Activated CD8-positive, alpha-beta T cell treated with anti-CD3 and anti-CD28 coated beads for 36 hours (primary cell): ENCODE data around the gene ARHGAP9. TPM values are rescaled to one million over a fixed set of nuclear protein-coding genes. Genes with fewer than 3 reads are reported as not detected.

Experiments used
- ATAC-seq: fragments of 200-7000 bp; cut with Tn5 transposase; one replicate; pipeline ENCODE4 v1.10.0; 2021; ENCODE audit warnings: mild to moderate bottlenecking, moderate library complexity
- CTCF ChIA-PET: fragments of 350-600 bp; sonication (Branson Sonifier 250); formaldehyde crosslinking; loops from one replicate; lab custom pipeline; 2021; ENCODE audit warnings: antibody characterized with exemption; lab: Charles Lee
- POLR2A ChIA-PET: fragments of 350-600 bp; sonication (Branson Sonifier 250); formaldehyde crosslinking; loops from one replicate; lab custom pipeline; 2021; ENCODE audit warnings: antibody characterized with exemption; lab: Charles Lee
- DNase-seq: peaks from one replicate; pipeline ENCODE4 v3.0.0-alpha.2; 2020
- H3K27ac Mint-ChIP-seq: one replicate; pipeline ENCODE4 v1.8.0; 2021; ENCODE audit warnings: mild to moderate bottlenecking, mixed read lengths
- H3K27me3 Mint-ChIP-seq: one replicate; pipeline ENCODE4 v1.8.0; 2021; ENCODE audit warnings: mixed read lengths
- H3K36me3 Mint-ChIP-seq: one replicate; pipeline ENCODE4 v1.8.0; 2021; ENCODE audit warnings: low read depth, mixed read lengths
- H3K4me1 Mint-ChIP-seq: one replicate; pipeline ENCODE4 v1.8.0; 2021; ENCODE audit warnings: low read depth, mixed read lengths
- H3K4me3 Mint-ChIP-seq: one replicate; pipeline ENCODE4 v1.8.0; 2021; ENCODE audit warnings: mild to moderate bottlenecking, moderate library complexity, mixed read lengths
- H3K9me3 Mint-ChIP-seq: one replicate; pipeline ENCODE4 v1.8.0; 2021; ENCODE audit warnings: mixed read lengths
- CTCF ChIP-seq: fragments of 200-600 bp; IDR thresholded peaks from one replicate; pipeline ENCODE4 v1.8.0; 2022; ENCODE audit warnings: antibody characterized with exemption, mild to moderate bottlenecking
- intact Hi-C: fragments of 100-400 bp; cut with micrococcal nuclease; formaldehyde crosslinking; loops from one replicate; pipeline ENCODE4 v1.10.0; 2022
- total RNA-seq, 2 experiments: library from RNA; stranded (reverse); gene quantifications; one replicate each; pipeline ENCODE4 v1.2.3, GENCODE V29; 2021

Gene ARHGAP9
- total RNA-seq, 2 experiments from 2014 or later: 125 to 128 TPM

GRCh38 chr12:57467212-57467874 lies 12.3 kb downstream of the ARHGAP9 start:
- H3K36me3 Mint-ChIP-seq: peaks cover 21% of the 10 kb centered on the region
- H3K27ac Mint-ChIP-seq: no peak overlapping the region
- intact Hi-C loops: no loop called here
- DNase-seq (no peak), ATAC-seq (no peak)
- ChIA-PET CTCF (interaction anchor here (1.7 kb wide), 1 partner anchor 10 kb away, joined by 3 read pairs; no protein-coding TSS in a partner anchor), POLR2A (interaction anchor here (0.7 to 3.0 kb wide), 3 partner anchors 8 to 742 kb away, joined by 3 to 31 read pairs (median 3); no protein-coding TSS in a partner anchor)
- no peak for TF ChIP-seq CTCF
- no peaks in the 10 kb centered on the region for H3K27me3 Mint-ChIP-seq
- H3K9me3 Mint-ChIP-seq: no peaks in the 10 kb centered on the region
- peaks cover 22% of the 10 kb centered on the region for H3K4me1 Mint-ChIP-seq
- no peak overlapping the region for H3K4me3 Mint-ChIP-seq

GRCh38 chr12:57465747-57466505 lies 13.7 kb downstream of the ARHGAP9 start:
- Mint-ChIP-seq H3K4me3 (no peak overlapping the region), H3K36me3 (peaks cover 21% of the 10 kb centered on the region), H3K27me3 (no peaks in the 10 kb centered on the region), H3K4me1 (peaks cover 22% of the 10 kb centered on the region), H3K9me3 (no peaks in the 10 kb centered on the region), H3K27ac (no peak overlapping the region)
- intact Hi-C loops: no loop called here
- ChIA-PET CTCF (interaction anchor here (1.1 to 2.1 kb wide), 5 partner anchors 8 to 252 kb away, joined by 3 to 15 read pairs (median 6); partner anchors contain the start of genes ARHGAP9 and INHBE), POLR2A (interaction anchor here (0.6 to 3.0 kb wide), 2 partner anchors 9 to 31 kb away, joined by 3 to 31 read pairs; no protein-coding TSS in a partner anchor)
- no peak for ATAC-seq
- no peak for TF ChIP-seq CTCF
- DNase-seq: no peak

GRCh38 chr12:57465030-57465746 lies 14.5 kb downstream of the ARHGAP9 start:
- ChIA-PET CTCF (interaction anchor here (1.1 to 2.1 kb wide), 6 partner anchors 9 to 251 kb away, joined by 3 to 15 read pairs (median 5); partner anchors contain the start of genes ARHGAP9 and INHBE), POLR2A (interaction anchor here (0.6 to 3.0 kb wide), 2 partner anchors 10 to 75 kb away, joined by 3 to 31 read pairs; no protein-coding TSS in a partner anchor)
- intact Hi-C loops: no loop called here
- no peak for DNase-seq
- ATAC-seq: no peak
- Mint-ChIP-seq H3K36me3 (peaks cover 21% of the 10 kb centered on the region), H3K27me3 (peaks cover 4% of the 10 kb centered on the region), H3K9me3 (no peaks in the 10 kb centered on the region), H3K4me3 (no peak overlapping the region), H3K4me1 (peaks cover 27% of the 10 kb centered on the region), H3K27ac (no peak overlapping the region)
- no peak for TF ChIP-seq CTCF

- H3K9me3 Mint-ChIP-seq: no peaks in the 10 kb centered on the region
- ChIA-PET CTCF (interaction anchor here (0.8 to 1.7 kb wide), 5 partner anchors 9 to 221 kb away, joined by 3 to 6 read pairs (median 5); no protein-coding TSS in a partner anchor), POLR2A (interaction anchor here (3.0 kb wide), 1 partner anchor 11 kb away, joined by 31 read pairs; no protein-coding TSS in a partner anchor)
- peaks cover 4% of the 10 kb centered on the region for H3K27me3 Mint-ChIP-seq
- ATAC-seq: no peak
- TF ChIP-seq CTCF: no peak
- intact Hi-C loops: no loop called here
- no peak overlapping the region for H3K27ac Mint-ChIP-seq
- peaks cover 18% of the 10 kb centered on the region for H3K36me3 Mint-ChIP-seq
- peaks cover 30% of the 10 kb centered on the region for H3K4me1 Mint-ChIP-seq
- no peak for DNase-seq
- no peak overlapping the region for H3K4me3 Mint-ChIP-seq
These were observed 15.1 kb downstream of the ARHGAP9 start for GRCh38 chr12:57464569-57464968.
